VCaP (cell line): Measurements from ENCODE around the gene CRIP3.

Experiments
- H3K27ac ChIP-seq: fragments of 450-650 bp; 2 replicates; pipeline ENCODE4 v1.5.1; 2017
- TF ChIP-seq, protein P1 (sequence below): fragments of 450-650 bp; conservative IDR thresholded peaks from 2 replicates; pipeline ENCODE4 v1.5.1; 2017; ENCODE audit warnings: mild to moderate bottlenecking, moderate library complexity

Gene CRIP3

DNA sequence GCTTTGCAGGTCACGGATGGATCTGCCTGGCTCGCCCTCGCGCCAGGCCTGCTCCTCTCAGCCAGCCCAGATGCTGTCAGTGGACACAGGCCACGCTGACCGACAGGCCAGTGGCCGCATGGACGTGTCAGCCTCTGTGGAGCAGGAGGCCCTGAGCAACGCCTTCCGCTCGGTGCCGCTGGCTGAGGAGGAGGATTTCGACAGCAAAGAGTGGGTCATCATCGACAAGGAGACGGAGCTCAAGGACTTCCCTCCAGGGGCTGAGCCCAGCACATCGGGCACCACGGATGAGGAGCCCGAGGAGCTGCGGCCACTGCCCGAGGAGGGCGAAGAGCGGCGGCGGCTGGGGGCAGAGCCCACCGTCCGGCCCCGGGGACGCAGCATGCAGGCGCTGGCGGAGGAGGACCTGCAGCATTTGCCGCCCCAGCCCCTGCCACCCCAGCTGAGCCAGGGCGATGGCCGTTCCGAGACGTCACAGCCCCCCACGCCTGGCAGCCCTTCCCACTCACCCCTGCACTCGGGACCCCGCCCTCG lies 45.8 kb downstream of the CRIP3 start:
- no peak overlapping the region for H3K27ac ChIP-seq
- TF ChIP-seq, protein P1, sequence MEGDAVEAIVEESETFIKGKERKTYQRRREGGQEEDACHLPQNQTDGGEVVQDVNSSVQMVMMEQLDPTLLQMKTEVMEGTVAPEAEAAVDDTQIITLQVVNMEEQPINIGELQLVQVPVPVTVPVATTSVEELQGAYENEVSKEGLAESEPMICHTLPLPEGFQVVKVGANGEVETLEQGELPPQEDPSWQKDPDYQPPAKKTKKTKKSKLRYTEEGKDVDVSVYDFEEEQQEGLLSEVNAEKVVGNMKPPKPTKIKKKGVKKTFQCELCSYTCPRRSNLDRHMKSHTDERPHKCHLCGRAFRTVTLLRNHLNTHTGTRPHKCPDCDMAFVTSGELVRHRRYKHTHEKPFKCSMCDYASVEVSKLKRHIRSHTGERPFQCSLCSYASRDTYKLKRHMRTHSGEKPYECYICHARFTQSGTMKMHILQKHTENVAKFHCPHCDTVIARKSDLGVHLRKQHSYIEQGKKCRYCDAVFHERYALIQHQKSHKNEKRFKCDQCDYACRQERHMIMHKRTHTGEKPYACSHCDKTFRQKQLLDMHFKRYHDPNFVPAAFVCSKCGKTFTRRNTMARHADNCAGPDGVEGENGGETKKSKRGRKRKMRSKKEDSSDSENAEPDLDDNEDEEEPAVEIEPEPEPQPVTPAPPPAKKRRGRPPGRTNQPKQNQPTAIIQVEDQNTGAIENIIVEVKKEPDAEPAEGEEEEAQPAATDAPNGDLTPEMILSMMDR = no peak

DNA sequence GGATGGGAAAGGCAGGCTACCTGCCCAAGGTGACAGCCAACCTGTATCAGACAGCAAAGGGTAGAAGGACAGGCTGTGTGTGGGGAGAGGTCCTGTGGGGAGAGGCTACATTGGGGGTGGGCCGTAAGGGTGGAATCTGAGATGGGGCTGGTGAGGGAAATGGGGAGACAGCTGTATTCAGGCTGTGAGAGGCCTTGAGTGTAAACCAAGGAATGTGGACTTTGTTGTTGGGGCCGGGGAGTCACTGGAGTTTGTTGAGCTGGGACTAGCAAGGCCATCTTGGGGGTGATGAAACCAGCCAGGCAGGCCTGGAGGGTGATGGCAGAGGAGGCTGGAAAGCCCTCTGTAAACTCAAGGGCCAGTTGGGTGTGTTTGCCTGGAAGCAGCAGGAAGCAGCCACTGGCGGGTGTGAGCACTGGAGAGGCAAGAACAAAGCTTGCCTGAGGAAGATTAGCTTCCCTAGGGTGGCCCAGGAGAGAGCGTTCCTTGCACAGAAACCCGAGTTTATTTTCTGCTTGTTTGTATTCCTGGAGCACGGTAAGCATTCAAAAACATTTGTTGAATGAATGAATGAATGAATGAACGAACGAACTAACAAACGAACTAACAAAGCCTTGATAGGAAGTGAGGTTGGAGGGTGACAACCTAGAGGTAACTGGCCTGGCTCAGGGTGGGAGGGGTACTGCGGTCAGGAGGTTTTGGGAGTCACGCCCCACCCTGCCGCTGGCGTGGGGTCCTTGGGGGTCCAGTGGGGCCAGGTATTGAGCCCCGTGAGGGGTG lies 46.4 kb downstream of the CRIP3 start:
- TF ChIP-seq, protein P1 = no peak
- H3K27ac ChIP-seq = no peak overlapping the region

DNA sequence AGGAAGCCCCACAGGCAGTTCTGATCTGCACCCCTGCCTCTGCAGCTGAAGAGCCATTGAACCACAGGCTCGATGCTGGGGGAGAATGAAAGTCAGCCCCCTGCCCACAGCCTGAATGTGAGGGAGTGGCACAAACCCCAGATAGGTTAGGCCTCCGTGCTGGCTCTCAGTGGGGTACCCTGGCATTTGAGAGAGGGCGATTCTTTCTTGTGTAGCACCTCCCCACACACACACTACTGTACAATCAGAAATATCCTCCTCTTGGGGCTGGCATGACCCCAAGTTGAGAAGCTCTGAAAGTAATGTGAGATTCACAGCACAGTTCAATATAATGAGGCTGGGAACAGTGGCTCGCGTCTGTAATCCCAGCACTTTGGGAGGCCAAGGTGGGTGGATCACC lies 47.4 kb downstream of the CRIP3 start:
- no peak overlapping the region for H3K27ac ChIP-seq
- TF ChIP-seq, protein P1 = no peak

DNA sequence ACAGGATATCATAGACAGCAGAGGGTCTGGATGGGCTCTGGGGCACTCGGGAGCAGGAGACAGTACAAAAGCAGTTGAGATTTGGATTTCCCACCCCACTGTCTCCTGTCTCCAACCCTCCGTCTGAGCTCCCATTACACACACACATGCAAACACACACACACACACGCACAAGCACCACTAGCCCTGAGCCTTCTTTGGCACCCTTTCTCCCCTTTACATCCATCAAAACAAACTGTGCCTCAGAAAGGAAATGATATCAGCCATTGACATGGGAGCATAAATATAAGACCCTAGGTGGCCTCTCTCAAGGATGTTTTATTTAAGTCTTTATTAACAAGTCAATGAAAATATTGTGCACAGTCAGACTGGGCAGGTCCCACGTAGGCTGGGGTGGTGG lies 47.8 kb downstream of the CRIP3 start:
- TF ChIP-seq, protein P1 = no peak
- no peak overlapping the region for H3K27ac ChIP-seq

DNA sequence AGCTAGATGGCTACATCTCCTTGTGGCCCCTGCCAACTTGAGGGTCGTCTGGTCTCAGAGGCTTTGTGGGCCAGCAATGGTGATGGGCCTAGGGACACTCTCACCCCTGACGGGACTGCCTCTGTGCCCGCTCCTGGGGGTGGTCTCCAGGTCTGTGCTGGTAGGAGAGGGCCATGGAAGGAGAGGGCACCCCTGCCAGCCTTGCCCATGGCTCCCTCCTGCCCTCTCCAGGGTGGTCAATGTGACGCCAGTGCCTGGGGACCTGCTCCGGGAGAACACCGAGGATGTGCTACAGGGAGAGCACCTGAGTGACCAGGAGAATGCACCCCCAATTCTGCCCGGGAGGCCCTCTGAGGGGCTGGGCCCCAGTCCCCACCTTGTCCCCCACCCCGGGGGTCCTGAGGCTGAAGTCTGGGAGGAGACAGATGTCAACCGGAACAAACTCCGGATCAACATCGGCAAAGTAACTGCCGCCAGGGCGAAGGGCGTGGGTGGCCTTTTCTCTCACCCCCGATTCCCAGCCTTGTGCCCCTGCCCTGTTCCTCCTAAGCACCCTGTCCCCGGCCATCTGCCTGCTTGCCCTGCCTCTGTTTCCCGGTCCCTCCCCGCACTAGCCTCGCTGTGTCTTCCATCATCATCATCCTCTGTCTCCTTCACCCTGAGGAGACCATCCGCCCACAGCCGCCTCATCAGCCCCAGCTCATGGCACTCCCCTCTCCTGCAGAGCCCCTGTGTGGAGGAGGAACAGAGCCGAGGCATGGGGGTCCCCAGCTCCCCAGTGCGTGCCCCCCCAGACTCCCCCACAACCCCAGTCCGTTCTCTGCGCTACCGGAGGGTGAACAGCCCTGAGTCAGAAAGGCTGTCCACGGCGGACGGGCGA lies 49.6 kb downstream of the CRIP3 start:
- TF ChIP-seq, protein P1 = no peak

DNA sequence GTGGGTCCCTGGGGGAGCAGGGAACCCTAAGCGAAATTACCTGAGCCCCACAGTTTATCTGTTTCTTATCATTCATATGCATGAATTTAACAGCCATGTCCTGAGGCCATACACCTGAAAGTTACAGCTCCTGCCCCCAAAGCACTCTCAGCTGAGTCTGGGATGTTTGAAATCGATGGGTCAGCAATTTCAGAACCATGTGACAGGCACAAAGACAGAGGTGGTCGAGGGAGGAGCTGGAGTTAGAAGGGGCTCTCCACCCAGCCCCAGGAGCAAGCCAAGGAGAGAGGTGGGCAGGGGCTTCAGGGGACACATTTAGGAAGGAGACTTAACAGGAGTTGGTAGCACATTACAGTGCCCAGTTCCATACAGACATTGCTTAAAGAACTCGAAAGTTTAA lies 50.4 kb downstream of the CRIP3 start:
- H3K27ac ChIP-seq = no peak overlapping the region
- TF ChIP-seq, protein P1 = no peak

More for the DNA sequence above, 49.6 kb downstream of the CRIP3 start:
- no peak overlapping the region for H3K27ac ChIP-seq
